Measurements from ENCODE around the gene LRRC23.
"Not testable (repeated sequence)": the region's sequence is repeated elsewhere in the genome, so short reads cannot be mapped to it uniquely, and the experiment has no call there.

The LRRC23 gene

DNA sequence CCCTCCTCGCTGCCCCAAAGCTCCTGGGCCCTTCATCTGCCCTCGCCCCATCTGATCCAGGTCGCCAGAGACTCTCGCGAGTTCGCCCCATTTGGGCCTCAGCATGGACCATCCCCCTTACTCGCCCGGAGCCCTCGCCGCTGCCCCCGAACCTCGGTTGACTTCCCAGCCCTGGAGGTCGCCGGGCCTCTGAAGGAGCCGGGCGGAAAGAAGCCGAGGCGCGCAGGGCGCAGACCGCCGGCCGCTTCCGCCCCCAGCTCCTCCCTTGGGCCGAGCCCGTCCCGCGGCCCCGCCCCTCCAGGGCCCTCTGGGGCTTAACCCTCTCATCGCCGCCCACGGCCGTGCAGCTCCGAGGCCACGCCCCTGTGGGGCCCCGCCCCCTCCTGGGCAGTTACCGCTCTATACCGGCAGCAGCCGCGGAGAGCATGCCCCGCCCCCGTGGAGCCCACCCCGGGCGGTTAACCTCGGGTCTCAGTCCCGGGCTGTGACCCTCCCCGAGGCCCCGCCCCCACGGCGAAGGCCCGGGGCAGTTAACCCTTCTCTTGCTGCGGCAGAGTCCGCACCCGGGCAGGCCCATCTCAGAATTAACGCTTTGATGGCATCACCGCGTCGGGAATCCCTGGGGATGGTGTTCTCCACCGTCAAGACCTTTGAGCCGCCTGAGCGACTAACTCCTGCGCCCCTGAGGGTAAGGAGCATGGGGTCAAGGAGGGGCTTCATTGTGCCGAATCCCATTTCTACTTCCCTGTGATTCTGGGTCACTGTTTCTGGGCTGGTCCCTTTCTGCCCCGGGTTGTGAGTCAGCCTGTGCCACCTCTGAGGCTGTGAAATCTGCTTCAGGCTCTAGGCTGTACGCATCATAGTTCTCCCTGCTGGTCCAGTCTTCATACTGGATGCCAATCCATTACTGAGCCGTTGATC, 31.3 kb upstream of the LRRC23 start, which contains the start of gene SPSB2:
SPSB2 (minus strand) TSS at position 210 of the 921 bp plus-strand sequence. CDS start 402 bp downstream, outside the sequence.
- peak; percentile 98 for DNase-seq

DNA sequence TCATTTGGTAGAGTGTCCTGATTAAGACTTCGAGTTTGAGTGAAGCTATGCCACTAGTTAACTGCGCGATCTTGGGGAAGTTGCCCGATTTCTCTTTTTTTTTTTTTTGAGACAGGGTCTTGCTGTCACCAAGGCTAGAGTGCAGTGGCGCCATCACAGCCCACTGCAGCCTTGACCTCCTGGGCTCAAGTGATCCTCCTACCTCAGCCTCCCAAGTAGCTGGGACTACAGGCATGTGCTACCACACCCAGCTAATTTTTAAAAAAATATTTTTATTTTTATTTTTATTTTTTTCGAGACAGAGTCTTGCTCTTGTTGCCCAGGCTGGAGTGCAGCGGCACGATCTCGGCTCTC, 30.6 kb upstream of the LRRC23 start:
- DNase-seq = not testable (repeated sequence)

DNA sequence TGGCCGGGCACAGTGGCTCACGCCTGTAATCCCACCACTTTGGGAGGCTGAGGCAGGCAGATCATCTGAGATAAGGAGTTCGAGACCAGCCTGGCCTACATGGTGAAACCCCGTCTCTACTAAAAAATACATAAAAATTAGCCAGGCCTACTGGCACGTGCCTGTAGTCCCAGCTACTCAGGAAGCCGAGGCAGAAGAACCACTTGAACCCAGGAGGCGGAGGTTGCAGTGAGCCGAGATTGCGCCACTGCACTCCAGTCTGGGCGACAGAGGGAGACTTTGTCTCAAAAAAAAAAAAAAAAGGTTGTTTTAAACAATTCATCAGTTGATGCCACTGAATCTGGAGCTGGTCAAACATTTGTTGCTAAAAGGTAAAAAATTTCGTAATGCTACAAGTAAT, 24.8 kb upstream of the LRRC23 start:
- peak in 1 of 2 donors; percentile 12 for DNase-seq

DNA sequence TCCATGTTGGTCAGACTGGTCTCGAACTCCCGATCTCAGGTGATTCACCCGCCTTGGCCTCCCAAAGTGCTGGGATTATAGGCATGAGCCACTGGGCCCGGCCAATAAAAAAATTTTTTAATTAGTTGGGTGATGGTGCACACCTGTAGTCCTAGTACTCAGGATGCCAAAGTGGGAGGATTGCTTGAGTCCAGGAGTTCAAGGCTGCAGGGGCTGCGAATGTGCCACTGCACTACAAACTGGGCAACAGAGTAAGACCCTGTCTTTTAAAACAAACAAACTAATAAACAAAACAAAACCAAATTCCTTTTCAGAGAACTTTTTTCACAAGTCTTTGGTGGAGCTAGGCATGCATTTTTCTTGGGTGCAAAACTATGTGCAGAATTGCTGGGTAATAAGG, 21.4 kb upstream of the LRRC23 start:
- no peak for DNase-seq

DNA sequence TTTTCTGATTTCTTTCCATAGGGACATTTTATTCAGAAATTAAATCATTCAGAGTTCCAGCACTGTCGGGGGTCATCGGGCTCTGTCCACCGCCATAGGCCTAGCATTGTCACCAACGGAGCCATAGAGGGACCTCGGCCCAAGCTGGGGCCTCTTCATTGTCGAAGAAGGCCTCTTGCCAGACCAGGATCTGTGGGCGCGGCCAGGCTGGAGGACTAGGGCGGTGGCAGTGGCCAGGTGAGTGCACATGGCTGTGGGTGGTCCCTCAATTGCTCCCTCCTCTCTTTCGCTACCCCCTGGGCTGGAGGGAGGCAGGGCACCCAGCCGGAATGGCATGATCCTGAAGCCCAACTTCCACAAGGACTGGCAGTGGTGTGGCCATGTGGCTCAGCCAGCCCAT, 20.9 kb upstream of the LRRC23 start:
- no peak for DNase-seq

- no peak for DNase-seq
Observed at GRCh38 chr12:6884539-6884938, 20.1 kb upstream of the LRRC23 start.

DNA sequence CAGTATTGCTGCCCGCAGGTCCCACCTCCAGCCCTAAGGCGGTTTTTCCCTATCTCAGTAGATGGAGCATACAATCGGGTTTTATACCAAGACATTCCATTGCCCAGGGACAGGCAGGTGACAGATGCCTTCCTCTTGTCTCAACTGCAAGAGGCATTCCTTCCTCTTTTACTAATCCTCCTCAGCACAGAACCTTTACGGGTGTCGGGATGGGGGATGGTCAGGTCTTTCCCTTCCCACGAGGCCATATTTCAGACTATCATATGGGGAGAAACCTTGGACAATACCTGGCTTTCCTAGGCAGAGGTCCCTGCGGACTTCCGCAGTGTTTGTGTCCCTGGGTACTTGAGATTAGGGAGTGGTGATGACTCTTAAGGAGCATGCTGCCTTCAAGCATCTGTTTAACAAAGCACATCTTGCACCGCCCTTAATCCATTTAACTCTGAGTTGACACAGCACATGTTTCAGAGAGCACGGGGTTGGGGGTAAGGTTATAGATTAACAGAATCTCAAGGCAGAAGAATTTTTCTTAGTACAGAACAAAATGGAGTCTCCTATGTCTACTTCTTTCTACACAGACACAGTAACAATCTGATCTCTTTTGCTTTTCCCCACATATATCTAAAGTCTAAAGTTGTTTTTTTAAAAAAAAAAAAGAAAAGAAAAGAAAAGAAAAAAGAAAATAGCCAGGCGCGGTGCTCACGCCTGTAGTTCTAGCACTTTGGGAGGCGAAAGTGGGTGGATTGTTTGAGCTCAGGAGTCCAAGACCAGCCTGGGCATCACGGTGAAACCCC, 18.2 kb upstream of the LRRC23 start:
- DNase-seq = not testable (repeated sequence)

- peak; percentile 79 to 80 for DNase-seq
Observed at GRCh38 chr12:6887460-6887859, 17.2 kb upstream of the LRRC23 start.

- no peak for DNase-seq
Observed at GRCh38 chr12:6888360-6888759, 16.3 kb upstream of the LRRC23 start.

DNA sequence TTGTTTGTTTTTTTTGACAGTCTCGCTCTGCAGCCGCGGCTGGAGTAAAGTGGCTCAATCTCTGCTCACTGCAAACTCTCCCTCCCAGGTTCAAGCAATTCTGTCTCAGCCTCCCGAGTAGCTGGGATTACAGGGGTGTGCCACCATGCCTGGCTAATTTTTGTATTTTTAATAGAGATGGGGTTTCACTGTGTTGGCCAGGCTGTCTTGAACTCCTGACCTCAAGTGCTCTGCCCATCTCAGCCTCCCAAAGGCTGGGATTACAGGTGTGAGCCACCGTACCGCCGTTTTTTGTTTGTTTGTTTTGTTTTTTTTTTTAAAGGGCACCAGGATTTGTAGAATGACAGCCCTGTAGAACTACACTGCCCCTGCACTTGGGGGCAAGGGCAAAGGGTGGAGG, 15.8 kb upstream of the LRRC23 start:
- not testable (repeated sequence) for DNase-seq

DNA sequence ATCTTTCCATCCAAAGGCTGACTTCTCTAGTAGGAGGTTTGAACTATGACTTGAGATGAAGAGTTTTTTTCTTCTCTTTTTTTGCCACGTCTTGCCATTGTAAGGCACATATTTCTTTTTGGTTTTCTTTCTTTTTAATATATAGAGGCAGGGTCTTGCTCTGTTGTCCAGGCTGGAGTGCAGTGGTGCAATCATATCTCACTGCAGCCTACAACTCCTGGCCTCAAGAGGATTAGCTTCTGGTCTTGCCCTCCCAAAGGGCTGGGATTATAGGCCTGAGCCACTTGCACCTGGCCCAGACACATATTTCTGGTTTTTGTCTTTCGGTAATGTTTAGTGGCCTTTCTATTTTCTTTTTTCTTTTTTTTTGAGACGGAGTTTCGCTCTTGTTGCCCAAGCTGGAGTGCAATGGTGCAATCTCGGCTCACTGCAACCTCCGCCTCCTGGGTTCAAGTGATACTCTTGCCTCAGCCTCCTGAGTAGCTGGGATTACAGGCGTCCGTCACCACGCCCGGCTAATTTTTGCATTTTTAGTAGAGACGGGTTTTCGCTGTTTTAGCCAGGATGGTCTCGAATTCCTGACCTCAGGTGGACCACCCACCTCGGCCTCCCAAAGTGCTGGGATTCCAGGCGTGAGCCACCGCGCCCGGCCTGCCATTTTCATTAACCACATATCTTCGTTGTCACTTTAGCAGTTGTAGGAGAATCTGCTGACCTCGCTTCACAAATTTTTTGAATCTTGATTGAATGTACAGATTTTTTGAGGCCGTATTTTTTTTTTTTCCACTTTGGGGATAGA, 14.6 kb upstream of the LRRC23 start:
- DNase-seq = not testable (repeated sequence)

DNA sequence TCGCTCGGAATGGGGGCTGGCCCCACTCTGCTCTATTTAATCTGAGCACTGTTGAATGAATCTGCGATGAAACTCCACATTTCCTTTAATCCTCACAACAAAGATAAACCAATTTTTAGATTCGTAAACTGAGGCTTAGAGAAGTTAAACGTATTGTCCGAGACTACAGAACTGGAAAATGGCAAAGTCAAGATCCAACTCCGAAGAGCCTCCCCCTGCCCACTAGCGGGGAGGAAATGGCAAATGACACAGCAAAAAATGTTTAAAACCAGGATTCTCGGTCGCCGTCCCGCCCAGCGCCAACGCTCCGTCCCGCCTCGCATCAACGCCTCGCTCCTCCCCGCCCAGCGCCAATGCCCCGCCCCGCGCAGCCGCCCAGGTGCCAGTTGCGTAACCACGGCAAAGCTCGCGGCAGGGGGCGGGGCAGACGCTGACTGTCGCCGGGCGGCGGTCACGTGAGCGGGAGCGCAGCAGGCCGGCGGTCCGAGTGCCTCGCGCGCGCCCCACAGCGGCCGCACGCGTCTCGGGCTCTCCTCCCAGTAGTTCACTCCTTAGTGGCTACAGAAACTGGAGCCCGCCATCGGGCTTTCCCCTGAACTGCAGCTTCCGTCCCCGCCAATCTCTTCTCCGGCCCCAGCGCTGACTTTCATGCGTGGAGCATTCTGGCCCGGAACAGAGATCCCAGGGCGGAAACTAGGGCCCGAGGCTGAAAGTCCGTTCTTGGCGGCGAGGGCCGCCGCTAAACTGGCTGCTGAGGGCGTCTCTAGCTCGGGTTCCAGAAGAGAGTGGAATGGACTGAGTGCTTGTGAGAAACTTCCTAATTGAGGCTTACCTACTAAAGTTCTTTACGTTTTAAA, 13.6 kb upstream of the LRRC23 start:
- DNase-seq = peak; percentile 98

DNA sequence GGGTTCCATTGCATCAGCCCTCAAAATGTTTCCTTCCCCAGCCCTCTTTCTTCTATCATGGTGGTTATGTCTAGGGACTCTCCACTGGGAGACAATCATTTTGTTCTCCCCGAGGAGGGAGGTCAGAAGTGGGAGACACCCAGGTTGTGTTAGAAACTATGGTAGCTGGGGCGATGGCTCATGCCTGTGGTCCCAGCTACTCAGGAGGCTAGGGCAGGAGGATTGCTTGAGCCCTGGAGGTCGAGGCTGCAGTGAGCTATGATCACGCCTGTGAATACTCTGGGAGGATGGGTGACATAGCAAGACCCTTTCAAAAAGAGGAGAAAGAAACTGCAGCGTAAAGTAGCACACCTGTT, 13.0 kb upstream of the LRRC23 start:
- no peak for DNase-seq

DNA sequence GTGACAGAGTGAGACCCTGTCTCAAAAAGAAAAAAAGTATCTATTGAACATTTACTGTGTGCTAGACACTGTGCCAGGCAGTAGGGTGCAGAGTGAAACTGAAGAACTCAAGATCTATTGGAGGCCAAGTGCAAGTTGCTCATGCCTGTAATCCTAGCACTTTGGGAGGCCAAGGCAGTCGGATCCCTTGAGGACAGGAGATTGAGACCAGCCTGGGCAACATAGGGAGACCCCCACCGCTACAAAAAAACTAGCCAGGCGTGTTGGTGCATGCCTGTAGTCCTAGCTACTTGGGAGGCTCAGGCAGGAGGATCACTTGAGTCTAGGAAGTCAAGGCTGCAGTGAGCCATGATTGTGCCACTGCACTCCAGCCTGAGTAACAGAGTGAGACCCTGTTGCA, 11.9 kb upstream of the LRRC23 start:
- not testable (repeated sequence) for DNase-seq

GRCh38 chr12:6894321-6894720, 10.3 kb upstream of the LRRC23 start:
- DNase-seq = peak; percentile 58 to 70

DNA sequence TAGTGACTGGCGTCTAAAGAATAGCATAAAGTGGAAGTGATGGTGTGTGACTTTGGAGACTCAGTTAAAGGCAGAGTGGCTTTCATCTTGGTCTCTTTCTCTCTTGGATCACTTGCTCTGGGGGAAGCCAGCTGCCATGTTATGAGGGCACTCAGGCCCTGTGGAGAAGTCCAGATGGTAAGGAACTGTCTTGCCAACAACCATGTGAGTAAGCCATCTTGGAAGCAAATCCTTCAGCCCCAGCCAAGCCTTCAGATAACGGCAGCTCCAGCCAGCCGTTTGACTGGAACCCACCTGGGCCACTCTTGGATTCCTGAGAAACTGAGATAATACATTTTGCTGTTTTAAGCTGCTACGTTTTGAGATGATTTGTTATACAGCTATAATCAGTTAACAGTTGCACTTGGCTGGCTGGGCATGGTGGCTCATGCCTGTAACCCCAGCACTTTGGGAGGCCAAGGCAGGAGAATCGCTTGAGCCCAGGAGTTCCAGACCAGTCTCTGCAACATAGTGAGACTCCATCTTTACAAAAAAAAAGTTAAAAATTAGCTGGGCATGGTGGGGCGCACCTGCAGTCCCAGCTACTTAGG, 7.7 kb upstream of the LRRC23 start:
- DNase-seq = no peak

DNA sequence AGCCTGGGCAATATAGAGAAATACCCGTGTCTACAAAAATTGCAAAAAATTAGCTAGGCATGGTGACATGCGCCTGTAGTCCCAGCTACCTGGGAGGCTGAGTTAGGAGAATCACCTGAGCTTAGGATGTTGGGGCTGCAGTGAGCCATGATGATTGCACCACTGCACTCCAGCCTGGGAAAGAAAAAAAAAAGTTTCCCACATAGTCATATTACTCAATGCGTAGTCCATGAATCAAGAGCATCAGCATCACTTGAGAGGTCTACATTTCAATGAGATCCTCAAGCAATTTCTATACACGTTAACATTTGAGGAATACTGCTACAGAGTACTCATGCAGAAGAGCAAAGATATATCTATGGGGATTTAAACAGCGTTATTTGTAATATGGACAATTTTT, 5.2 kb upstream of the LRRC23 start:
- DNase-seq = no peak

- DNase-seq = peak; percentile 84 to 88
Observed at GRCh38 chr12:6899837-6900519, 4.6 kb upstream of the LRRC23 start.

- no peak for DNase-seq
Observed at GRCh38 chr12:6902448-6902847, 2.2 kb upstream of the LRRC23 start.

DNA sequence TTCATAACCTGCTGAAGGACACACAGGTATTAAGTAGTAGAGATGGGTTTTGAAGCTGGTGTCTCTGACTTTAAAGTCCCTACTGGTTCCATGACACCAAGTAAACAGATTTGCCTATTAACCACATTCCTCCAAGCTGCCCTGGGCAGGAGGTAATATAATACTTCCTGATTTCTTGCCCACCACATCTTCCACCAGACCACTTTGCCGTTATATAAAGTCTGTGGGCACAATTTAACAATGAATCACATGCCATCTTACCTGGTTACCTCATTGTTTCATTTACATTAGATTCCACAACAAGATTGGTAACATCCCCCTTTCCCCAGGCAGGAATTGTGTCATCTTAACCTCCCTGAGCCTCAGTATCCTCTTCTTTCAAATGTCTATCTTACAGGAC, 900 bp upstream of the LRRC23 start:
- no peak for DNase-seq

Measured in inflammatory macrophage (primary cell).